Suprapubic skin (tissue), 3 donors: ENCODE results near the gene EDAR.

Experiments used
- POLR2AphosphoS5 ChIP-seq, 3 donors: sonication (generic); formaldehyde crosslinking; IDR thresholded peaks; one replicate each; pipeline ENCODE4 v1.6.1; 2017; ENCODE audit warnings: antibody characterized with exemption in 3 of 3
- TF ChIP-seq, protein P1 (sequence below), 2 donors: fragments of 200-600 bp in 1 of 2; fragments of 450-650 bp in 1 of 2; sonication (generic) in 1 of 2; IDR thresholded peaks; one replicate each; pipeline ENCODE4 v1.5.1; 2016 to 2019; ENCODE audit warnings: antibody characterized with exemption in 2 of 2, mild to moderate bottlenecking in 1 of 2, moderate library complexity in 1 of 2

DNA sequence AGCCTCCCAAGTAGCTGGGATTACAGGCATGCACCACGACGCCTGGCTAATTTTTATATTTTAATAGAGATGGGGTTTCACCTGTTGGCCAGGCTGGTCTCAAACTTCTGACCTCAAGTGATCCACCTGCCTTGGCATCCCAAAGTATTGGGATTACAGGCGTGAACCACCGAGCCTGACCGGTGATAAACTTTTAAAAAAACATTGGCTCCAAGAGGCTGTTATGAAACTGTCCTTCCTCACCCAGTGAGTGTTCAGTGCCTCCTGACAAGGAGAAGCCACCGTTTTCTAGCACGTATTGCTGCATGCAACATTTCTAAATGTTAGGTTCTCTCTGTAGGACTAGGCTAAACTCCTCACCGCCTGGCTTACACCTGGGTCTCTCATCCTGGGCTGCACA lies 63.3 kb downstream of the EDAR start:
- TF ChIP-seq POLR2AphosphoS5 (IDR thresholded peaks at IDR 0.05): no peak
- TF ChIP-seq, protein P1, sequence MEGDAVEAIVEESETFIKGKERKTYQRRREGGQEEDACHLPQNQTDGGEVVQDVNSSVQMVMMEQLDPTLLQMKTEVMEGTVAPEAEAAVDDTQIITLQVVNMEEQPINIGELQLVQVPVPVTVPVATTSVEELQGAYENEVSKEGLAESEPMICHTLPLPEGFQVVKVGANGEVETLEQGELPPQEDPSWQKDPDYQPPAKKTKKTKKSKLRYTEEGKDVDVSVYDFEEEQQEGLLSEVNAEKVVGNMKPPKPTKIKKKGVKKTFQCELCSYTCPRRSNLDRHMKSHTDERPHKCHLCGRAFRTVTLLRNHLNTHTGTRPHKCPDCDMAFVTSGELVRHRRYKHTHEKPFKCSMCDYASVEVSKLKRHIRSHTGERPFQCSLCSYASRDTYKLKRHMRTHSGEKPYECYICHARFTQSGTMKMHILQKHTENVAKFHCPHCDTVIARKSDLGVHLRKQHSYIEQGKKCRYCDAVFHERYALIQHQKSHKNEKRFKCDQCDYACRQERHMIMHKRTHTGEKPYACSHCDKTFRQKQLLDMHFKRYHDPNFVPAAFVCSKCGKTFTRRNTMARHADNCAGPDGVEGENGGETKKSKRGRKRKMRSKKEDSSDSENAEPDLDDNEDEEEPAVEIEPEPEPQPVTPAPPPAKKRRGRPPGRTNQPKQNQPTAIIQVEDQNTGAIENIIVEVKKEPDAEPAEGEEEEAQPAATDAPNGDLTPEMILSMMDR (IDR thresholded peaks at IDR 0.05): no peak
